HCT116 (cell line): ENCODE results near the gene SEC14L1. TPM values are rescaled to one million over a fixed set of nuclear protein-coding genes. Genes with fewer than 3 reads are reported as not detected.

Experiments used
- ATAC-seq: fragments of 200-7000 bp; cut with Tn5 transposase; 2 replicates; pipeline ENCODE4 v1.9.1; 2020; ENCODE audit warnings: mild to moderate bottlenecking, moderate library complexity
- BruUV-seq: library from RNA; stranded (reverse); fragments of 400-500 nt; replicated peaks from 2 replicates; lab custom pipeline; 2021; lab: Mats Ljungman, UMichigan
- CTCF ChIA-PET: fragments of 300-600 bp; sonication (Branson Sonifier 250); formaldehyde crosslinking; loops from one replicate; lab custom pipeline; 2021; ENCODE audit warnings: antibody characterized with exemption; lab: Charles Lee
- POLR2A ChIA-PET: fragments of 300-600, 350-600 bp; sonication (Branson Sonifier 250); formaldehyde crosslinking; loops from one replicate; lab custom pipeline; 2021; ENCODE audit warnings: antibody characterized with exemption; lab: Charles Lee
- RAD21 ChIA-PET, 2 experiments: fragments of 300-600 bp; sonication (Branson Sonifier 250); formaldehyde crosslinking; loops; one replicate each; lab custom pipeline; 2023; ENCODE audit warnings: low total read pairs in 2 of 2; ENCODE audit not compliant: uncharacterized antibody in 2 of 2, unreplicated experiment in 2 of 2, low non-redundant PET in 1 of 2; lab: Charles Lee
- DNase-seq: peaks from one replicate; pipeline ENCODE4 v3.0.0-alpha.2; 2010; ENCODE audit warnings: low read depth, low spot score
- H2AFZ ChIP-seq: fragments of 200-600 bp; shearing (Covaris generic), sonication (generic); 2 replicates; pipeline ENCODE4 v1.6.1; 2017; ENCODE audit warnings: low read depth, mixed run types, mixed read lengths, antibody characterized with exemption, low read length; ENCODE audit not compliant: poor library complexity, severe bottlenecking
- H3K27ac ChIP-seq: 2 replicates; pipeline ENCODE4 v1.5.1; 2012; ENCODE audit warnings: low read depth, low read length
- H3K27me3 ChIP-seq: fragments of 200-600 bp; sonication (generic); 2 replicates; pipeline ENCODE4 v1.6.1; 2016; ENCODE audit warnings: mixed run types, low read length, mixed read lengths; ENCODE audit not compliant: insufficient read depth
- H3K36me3 ChIP-seq, 2 experiments: fragments of 200-500 bp in 1 of 2; fragments of 200-600 bp in 1 of 2; sonication (Bioruptor generic) in 1 of 2; sonication (generic) in 1 of 2; 2 replicates each; pipeline versions ENCODE4 v1.5.1 to v1.6.1; 2014 to 2016; ENCODE audit warnings: low read length in 2 of 2, inconsistent platforms in 1 of 2, mixed read lengths in 1 of 2, mixed run types in 1 of 2; ENCODE audit not compliant: insufficient read depth in 2 of 2, control insufficient read depth in 1 of 2
- H3K4me1 ChIP-seq, 2 experiments: fragments of 200-600 bp in 1 of 2; sonication (generic) in 1 of 2; 2 replicates each; pipeline versions ENCODE4 v1.5.1 to v1.6.1; 2012 to 2017; ENCODE audit warnings: low read length in 2 of 2, inconsistent platforms in 1 of 2, mild to moderate bottlenecking in 1 of 2, mixed read lengths in 1 of 2, mixed run types in 1 of 2, moderate library complexity in 1 of 2; ENCODE audit not compliant: insufficient read depth in 2 of 2, control insufficient read depth in 1 of 2
- H3K4me2 ChIP-seq: fragments of 200-600 bp; sonication (generic); 2 replicates; pipeline ENCODE4 v1.6.1; 2017; ENCODE audit warnings: mixed run types, low read length, mixed read lengths
- H3K4me3 ChIP-seq, 2 experiments: fragments of 200-600 bp in 1 of 2; sonication (generic) in 1 of 2; replicated peaks in 1 of 2; 2 replicates each; pipeline ENCODE4 v1.5.1; 2011 to 2016; ENCODE audit warnings: low read length in 2 of 2, control low read depth in 1 of 2, low read depth in 1 of 2, mild to moderate bottlenecking in 1 of 2, mixed read lengths in 1 of 2, mixed run types in 1 of 2
- H3K79me2 ChIP-seq: fragments of 200-600 bp; sonication (generic); 2 replicates; pipeline ENCODE4 v1.6.1; 2017; ENCODE audit warnings: mild to moderate bottlenecking, mixed run types, low read length, moderate library complexity, mixed read lengths; ENCODE audit not compliant: insufficient read depth
- H3K9ac ChIP-seq: fragments of 200-600 bp; sonication (generic); 2 replicates; pipeline ENCODE4 v1.6.1; 2016; ENCODE audit warnings: low read length, mixed read lengths
- H3K9me2 ChIP-seq: fragments of 200-600 bp; sonication (generic), shearing (Covaris generic); 2 replicates; pipeline ENCODE4 v1.6.1; 2017; ENCODE audit warnings: mixed run types, mild to moderate bottlenecking, moderate library complexity; ENCODE audit not compliant: insufficient read depth
- H3K9me3 ChIP-seq, 2 experiments: fragments of 200-500 bp in 1 of 2; fragments of 200-600 bp in 1 of 2; sonication (Bioruptor generic) in 1 of 2; sonication (generic) in 1 of 2; 2 replicates each; pipeline ENCODE4 v1.6.1; 2014 to 2017; ENCODE audit warnings: low read length in 2 of 2, mixed read lengths in 2 of 2, inconsistent platforms in 1 of 2, low read depth in 1 of 2, mild to moderate bottlenecking in 1 of 2, mixed run types in 1 of 2, moderate library complexity in 1 of 2; ENCODE audit not compliant: control insufficient read depth in 1 of 2, insufficient read depth in 1 of 2
- H4K20me1 ChIP-seq: fragments of 200-600 bp; sonication (generic), shearing (Covaris generic); 2 replicates; pipeline ENCODE4 v1.6.1; 2017; ENCODE audit warnings: mixed run types, mild to moderate bottlenecking, moderate library complexity; ENCODE audit not compliant: insufficient read depth
- EZH2 ChIP-seq: fragments of 200-600 bp; sonication (generic); IDR thresholded peaks from 2 replicates; pipeline ENCODE4 v1.6.1; 2017; ENCODE audit warnings: antibody characterized with exemption, mixed run types
- SIN3A ChIP-seq: IDR thresholded peaks from 2 replicates; pipeline ENCODE4 v1.6.1; 2012; ENCODE audit warnings: low read depth
- SRF ChIP-seq: IDR thresholded peaks from 2 replicates; pipeline ENCODE4 v1.6.1; 2012; ENCODE audit warnings: low read depth
- TCF7L2 ChIP-seq: IDR thresholded peaks from 2 replicates; pipeline ENCODE4 v1.7.0; 2011; ENCODE audit warnings: borderline replicate concordance, inconsistent platforms; ENCODE audit not compliant: insufficient read depth, insufficient read length; ENCODE audit errors: extremely low read depth
- YY1 ChIP-seq: IDR thresholded peaks from 2 replicates; pipeline ENCODE4 v1.6.1; 2011; ENCODE audit warnings: low read length, low read depth, moderate library complexity, mild to moderate bottlenecking; ENCODE audit not compliant: insufficient replicate concordance; ENCODE audit errors: extremely low read depth
- ZFX ChIP-seq: fragments of 450-650 bp; IDR thresholded peaks from 2 replicates; pipeline ENCODE4 v1.6.1; 2017
- intact Hi-C: fragments of 100-400 bp; cut with micrococcal nuclease; formaldehyde crosslinking; loops from 2 replicates; pipeline ENCODE4 v1.10.0; 2022
- total RNA-seq: library from RNA; stranded (reverse); gene quantifications from one replicate; pipeline ENCODE4 v1.2.1, GENCODE V29; 2021; ENCODE audit not compliant: unreplicated experiment
- TF ChIP-seq, protein P1 (sequence below): IDR thresholded peaks from 2 replicates; pipeline ENCODE4 v1.6.1; 2012
- TF ChIP-seq, protein P2 (sequence below): IDR thresholded peaks from 2 replicates; pipeline ENCODE4 v1.6.1; 2012; ENCODE audit warnings: low read depth

SEC14L1 gene
- total RNA-seq, 1 experiment from 2014 or later = 59.7 TPM

DNA sequence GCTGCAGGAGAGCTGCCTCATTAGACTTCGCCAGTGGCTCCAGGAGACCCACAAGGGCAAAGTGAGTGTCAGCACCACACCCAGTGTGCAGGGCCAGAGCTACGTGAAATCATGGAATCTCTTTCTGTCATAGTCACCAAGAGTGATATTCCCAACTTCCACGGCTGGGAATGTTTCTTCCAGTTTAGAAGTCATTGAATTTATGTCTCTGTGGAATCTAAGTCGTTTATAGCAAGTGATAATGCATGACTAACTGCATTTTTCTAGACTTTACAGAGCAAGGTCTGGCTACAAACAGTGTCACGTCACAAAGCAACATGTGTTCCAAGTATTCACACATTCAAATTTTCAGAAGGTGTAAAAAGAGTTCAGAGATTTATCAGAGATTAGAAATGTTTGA is 55.5 kb downstream of the SEC14L1 start:
- intact Hi-C loops = loop anchor here (5.0 kb wide), 1 partner anchor 109 kb away; no protein-coding TSS in a partner anchor
- H3K27ac ChIP-seq = no peak overlapping the region
- H3K9ac ChIP-seq = no peak overlapping the region
- no peaks in the 10 kb centered on the region for H3K79me2 ChIP-seq
- ChIA-PET POLR2A (no interaction called here), CTCF (no interaction called here), RAD21 (no interaction called here)
- H4K20me1 ChIP-seq = no peaks in the 10 kb centered on the region
- DNase-seq (no peak), ATAC-seq (no peak)
- H3K4me2 ChIP-seq = no peak overlapping the region
- no peaks in the 10 kb centered on the region for H3K9me3 ChIP-seq
- H3K27me3 ChIP-seq = no peaks in the 10 kb centered on the region
- peaks cover 31 to 38% of the 10 kb centered on the region in 2 experiments; a peak in 3 of 4 replicates for H3K36me3 ChIP-seq
- TF ChIP-seq SIN3A (no peak), YY1 (no peak), ZFX (no peak), EZH2 (no peak), TCF7L2 (no peak), SRF (no peak)
- TF ChIP-seq, protein P1, sequence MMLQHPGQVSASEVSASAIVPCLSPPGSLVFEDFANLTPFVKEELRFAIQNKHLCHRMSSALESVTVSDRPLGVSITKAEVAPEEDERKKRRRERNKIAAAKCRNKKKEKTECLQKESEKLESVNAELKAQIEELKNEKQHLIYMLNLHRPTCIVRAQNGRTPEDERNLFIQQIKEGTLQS = no peak
- TF ChIP-seq, protein P2, sequence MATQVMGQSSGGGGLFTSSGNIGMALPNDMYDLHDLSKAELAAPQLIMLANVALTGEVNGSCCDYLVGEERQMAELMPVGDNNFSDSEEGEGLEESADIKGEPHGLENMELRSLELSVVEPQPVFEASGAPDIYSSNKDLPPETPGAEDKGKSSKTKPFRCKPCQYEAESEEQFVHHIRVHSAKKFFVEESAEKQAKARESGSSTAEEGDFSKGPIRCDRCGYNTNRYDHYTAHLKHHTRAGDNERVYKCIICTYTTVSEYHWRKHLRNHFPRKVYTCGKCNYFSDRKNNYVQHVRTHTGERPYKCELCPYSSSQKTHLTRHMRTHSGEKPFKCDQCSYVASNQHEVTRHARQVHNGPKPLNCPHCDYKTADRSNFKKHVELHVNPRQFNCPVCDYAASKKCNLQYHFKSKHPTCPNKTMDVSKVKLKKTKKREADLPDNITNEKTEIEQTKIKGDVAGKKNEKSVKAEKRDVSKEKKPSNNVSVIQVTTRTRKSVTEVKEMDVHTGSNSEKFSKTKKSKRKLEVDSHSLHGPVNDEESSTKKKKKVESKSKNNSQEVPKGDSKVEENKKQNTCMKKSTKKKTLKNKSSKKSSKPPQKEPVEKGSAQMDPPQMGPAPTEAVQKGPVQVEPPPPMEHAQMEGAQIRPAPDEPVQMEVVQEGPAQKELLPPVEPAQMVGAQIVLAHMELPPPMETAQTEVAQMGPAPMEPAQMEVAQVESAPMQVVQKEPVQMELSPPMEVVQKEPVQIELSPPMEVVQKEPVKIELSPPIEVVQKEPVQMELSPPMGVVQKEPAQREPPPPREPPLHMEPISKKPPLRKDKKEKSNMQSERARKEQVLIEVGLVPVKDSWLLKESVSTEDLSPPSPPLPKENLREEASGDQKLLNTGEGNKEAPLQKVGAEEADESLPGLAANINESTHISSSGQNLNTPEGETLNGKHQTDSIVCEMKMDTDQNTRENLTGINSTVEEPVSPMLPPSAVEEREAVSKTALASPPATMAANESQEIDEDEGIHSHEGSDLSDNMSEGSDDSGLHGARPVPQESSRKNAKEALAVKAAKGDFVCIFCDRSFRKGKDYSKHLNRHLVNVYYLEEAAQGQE = no peak
- H3K4me1 ChIP-seq = no peaks in the 10 kb centered on the region
- H3K4me3 ChIP-seq = no peak overlapping the region
- H2AFZ ChIP-seq = no peak overlapping the region
- H3K9me2 ChIP-seq = no peaks in the 10 kb centered on the region
- no TSS peak for BruUV-seq
